Gastrocnemius medialis (tissue), 4 donors: Measurements from ENCODE around the gene RBM47.

ENCODE experiments used
- POLR2A ChIP-seq, 2 donors: fragments of 450-650 bp; IDR thresholded peaks; one replicate each; pipeline ENCODE4 v1.6.1; 2017; ENCODE audit warnings: antibody characterized with exemption in 2 of 2, mild to moderate bottlenecking in 2 of 2, moderate library complexity in 2 of 2
- TF ChIP-seq, protein P1 (sequence below), 5 experiments: fragments of 450-650 bp in 3 of 5; fragments of 200-600 bp in 2 of 5; sonication (generic) in 2 of 5; IDR thresholded peaks in 4 of 5; conservative IDR thresholded peaks in 1 of 5; 1 replicate in 4 of 5; 2 replicates in 1 of 5; pipeline ENCODE4 v1.5.1; 2016 to 2019; ENCODE audit warnings: antibody characterized with exemption in 5 of 5, mild to moderate bottlenecking in 3 of 5, moderate library complexity in 3 of 5

GRCh38 chr4:40603281-40603680, 26.4 kb downstream of the RBM47 start:
- TF ChIP-seq, protein P1, sequence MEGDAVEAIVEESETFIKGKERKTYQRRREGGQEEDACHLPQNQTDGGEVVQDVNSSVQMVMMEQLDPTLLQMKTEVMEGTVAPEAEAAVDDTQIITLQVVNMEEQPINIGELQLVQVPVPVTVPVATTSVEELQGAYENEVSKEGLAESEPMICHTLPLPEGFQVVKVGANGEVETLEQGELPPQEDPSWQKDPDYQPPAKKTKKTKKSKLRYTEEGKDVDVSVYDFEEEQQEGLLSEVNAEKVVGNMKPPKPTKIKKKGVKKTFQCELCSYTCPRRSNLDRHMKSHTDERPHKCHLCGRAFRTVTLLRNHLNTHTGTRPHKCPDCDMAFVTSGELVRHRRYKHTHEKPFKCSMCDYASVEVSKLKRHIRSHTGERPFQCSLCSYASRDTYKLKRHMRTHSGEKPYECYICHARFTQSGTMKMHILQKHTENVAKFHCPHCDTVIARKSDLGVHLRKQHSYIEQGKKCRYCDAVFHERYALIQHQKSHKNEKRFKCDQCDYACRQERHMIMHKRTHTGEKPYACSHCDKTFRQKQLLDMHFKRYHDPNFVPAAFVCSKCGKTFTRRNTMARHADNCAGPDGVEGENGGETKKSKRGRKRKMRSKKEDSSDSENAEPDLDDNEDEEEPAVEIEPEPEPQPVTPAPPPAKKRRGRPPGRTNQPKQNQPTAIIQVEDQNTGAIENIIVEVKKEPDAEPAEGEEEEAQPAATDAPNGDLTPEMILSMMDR (IDR thresholded peaks at IDR 0.05 in 4 of 5, conservative IDR thresholded peaks at IDR 0.05 in 1 of 5) = no peak
- TF ChIP-seq POLR2A (IDR thresholded peaks at IDR 0.05) = no peak
